Measurements from ENCODE around the gene TTLL11. TPM values are rescaled to one million over a fixed set of nuclear protein-coding genes. Genes with fewer than 3 reads are reported as not detected.
"Not testable (repeated sequence)": the region's sequence is repeated elsewhere in the genome, so short reads cannot be mapped to it uniquely, and the experiment has no call there.

TTLL11 gene
- total and polyA plus RNA-seq, 2 experiments from 2014 or later, result 4.7 to 6.7 TPM

- Histone ChIP-seq H3K4me3 (no peak overlapping the region), H3K27ac (no peak overlapping the region), H3K36me3 (no peaks in the 10 kb centered on the region), H3K4me1 (ENCODE audit: low read depth) (peaks cover 4% of the 10 kb centered on the region), H3K9me3 (ENCODE audit: low read depth) (no peaks in the 10 kb centered on the region), H3K27me3 (no peaks in the 10 kb centered on the region)
- DNase-seq (ENCODE audit: low read depth in 1 of 2, low spot score in 1 of 2), result no peak
- no peak for TF ChIP-seq CTCF (IDR thresholded peaks at IDR 0.05; ENCODE audit: low read depth, low read length)
Observed at GRCh38 chr9:121897140-121897539, 196.0 kb downstream of the TTLL11 start.

GRCh38 chr9:121896545-121896943, 196.6 kb downstream of the TTLL11 start:
- DNase-seq (ENCODE audit: low read depth in 1 of 2, low spot score in 1 of 2), result no peak
- no peak for TF ChIP-seq CTCF (IDR thresholded peaks at IDR 0.05; ENCODE audit: low read depth, low read length)

GRCh38 chr9:121895818-121896544, 197.1 kb downstream of the TTLL11 start:
- no peak overlapping the region for H3K27ac ChIP-seq
- TF ChIP-seq CTCF (IDR thresholded peaks at IDR 0.05; ENCODE audit: low read depth, low read length), result no peak
- peak; percentile 19 to 74 for DNase-seq (ENCODE audit: low read depth in 1 of 2, low spot score in 1 of 2)
- no peaks in the 10 kb centered on the region for H3K4me1 ChIP-seq (ENCODE audit: low read depth)
- H3K27me3 ChIP-seq, result no peaks in the 10 kb centered on the region
- H3K9me3 ChIP-seq (ENCODE audit: low read depth), result no peaks in the 10 kb centered on the region
- H3K4me3 ChIP-seq, result no peak overlapping the region
- H3K36me3 ChIP-seq, result no peaks in the 10 kb centered on the region

More at GRCh38 chr9:121896545-121896943, 196.6 kb downstream of the TTLL11 start:
- H3K4me3 ChIP-seq, result no peak overlapping the region
- H3K36me3 ChIP-seq, result no peaks in the 10 kb centered on the region
- no peak overlapping the region for H3K27ac ChIP-seq
- no peaks in the 10 kb centered on the region for H3K4me1 ChIP-seq (ENCODE audit: low read depth)
- H3K27me3 ChIP-seq, result no peaks in the 10 kb centered on the region
- H3K9me3 ChIP-seq (ENCODE audit: low read depth), result no peaks in the 10 kb centered on the region

GRCh38 chr9:121895358-121895757, 197.8 kb downstream of the TTLL11 start:
- H3K36me3 ChIP-seq, result no peaks in the 10 kb centered on the region
- no peak for DNase-seq (ENCODE audit: low read depth in 1 of 2, low spot score in 1 of 2)
- no peak overlapping the region for H3K27ac ChIP-seq
- no peak overlapping the region for H3K4me3 ChIP-seq
- no peak for TF ChIP-seq CTCF (IDR thresholded peaks at IDR 0.05; ENCODE audit: low read depth, low read length)
- H3K9me3 ChIP-seq (ENCODE audit: low read depth), result no peaks in the 10 kb centered on the region
- no peaks in the 10 kb centered on the region for H3K27me3 ChIP-seq
- no peaks in the 10 kb centered on the region for H3K4me1 ChIP-seq (ENCODE audit: low read depth)

GRCh38 chr9:121894380-121894779, 198.7 kb downstream of the TTLL11 start:
- not testable (repeated sequence) for H3K4me3 ChIP-seq; DNase-seq (ENCODE audit: low read depth in 1 of 2, low spot score in 1 of 2); H3K4me1 ChIP-seq (ENCODE audit: low read depth); H3K27me3 ChIP-seq; H3K27ac ChIP-seq; H3K36me3 ChIP-seq; H3K9me3 ChIP-seq (ENCODE audit: low read depth)

GRCh38 chr9:121893786-121894185, 199.3 kb downstream of the TTLL11 start:
- Histone ChIP-seq H3K27me3 (no peaks in the 10 kb centered on the region), H3K4me1 (ENCODE audit: low read depth) (no peaks in the 10 kb centered on the region), H3K27ac (no peak overlapping the region), H3K9me3 (ENCODE audit: low read depth) (no peaks in the 10 kb centered on the region), H3K36me3 (no peaks in the 10 kb centered on the region), H3K4me3 (no peak overlapping the region)
- no peak for DNase-seq (ENCODE audit: low read depth in 1 of 2, low spot score in 1 of 2)
- TF ChIP-seq CTCF (IDR thresholded peaks at IDR 0.05; ENCODE audit: low read depth, low read length), result no peak

All from cardiac muscle cell (in vitro differentiated cells and primary cell).